B cell (primary cell): ENCODE data around the gene KIRREL3. TPM values are rescaled to one million over a fixed set of nuclear protein-coding genes. Genes with fewer than 3 reads are reported as not detected.

ENCODE experiments used
- ATAC-seq: fragments of 200-7000 bp; cut with Tn5 transposase; one replicate; pipeline ENCODE4 v1.10.0; 2021; ENCODE audit warnings: low read depth, mild to moderate bottlenecking, moderate number of reproducible peaks, moderate library complexity
- CTCF ChIA-PET: fragments of 350-600 bp; sonication (Branson Sonifier 250); formaldehyde crosslinking; loops from one replicate; lab custom pipeline; 2021; ENCODE audit warnings: antibody characterized with exemption, inconsistent platforms; lab: Charles Lee
- POLR2A ChIA-PET: fragments of 350-600 bp; sonication (Branson Sonifier 250); formaldehyde crosslinking; loops from one replicate; lab custom pipeline; 2021; ENCODE audit warnings: antibody characterized with exemption; lab: Charles Lee
- DNase-seq: peaks from one replicate; pipeline ENCODE4 v3.0.0; 2013
- H2AFZ ChIP-seq: 2 replicates; pipeline ENCODE4 v1.6.1; 2012; ENCODE audit warnings: mild to moderate bottlenecking, low read depth, low read length; ENCODE audit not compliant: insufficient read depth, poor library complexity, severe bottlenecking
- H3K27ac ChIP-seq, 2 donors: 1 replicate in 1 of 2; 2 replicates in 1 of 2; pipeline ENCODE4 v1.5.1; 2012 to 2013; ENCODE audit warnings: low read length in 2 of 2, mild to moderate bottlenecking in 2 of 2, moderate library complexity in 1 of 2
- H3K27me3 ChIP-seq, 4 experiments: fragments of 200-600 bp in 1 of 4; sonication (generic) in 1 of 4; replicated peaks in 1 of 4; 1 replicate in 2 of 4; 2 replicates in 2 of 4; pipeline versions ENCODE4 v1.6.1 to v1.7.0; 2013 to 2016; ENCODE audit warnings: low read length in 3 of 4, mild to moderate bottlenecking in 2 of 4, mixed read lengths in 1 of 4, moderate library complexity in 1 of 4; ENCODE audit not compliant: insufficient read depth in 4 of 4, control insufficient read depth in 3 of 4; ENCODE audit errors: control extremely low read depth in 1 of 4
- H3K36me3 ChIP-seq, 2 experiments: replicated peaks in 1 of 2; 1 replicate in 1 of 2; 2 replicates in 1 of 2; pipeline versions ENCODE4 v1.6.1 to v1.7.1; 2013; ENCODE audit warnings: low read length in 1 of 2; ENCODE audit not compliant: insufficient read depth in 2 of 2, control insufficient read depth in 1 of 2; ENCODE audit errors: control extremely low read depth in 1 of 2, extremely low read depth in 1 of 2
- H3K4me1 ChIP-seq, 2 donors: fragments of 200-600 bp in 1 of 2; sonication (generic) in 1 of 2; 1 replicate in 1 of 2; 2 replicates in 1 of 2; pipeline versions ENCODE4 v1.5.1 to v1.6.1; 2013 to 2017; ENCODE audit warnings: low read length in 2 of 2; ENCODE audit not compliant: control insufficient read depth in 2 of 2, insufficient read depth in 2 of 2
- H3K4me2 ChIP-seq: replicated peaks from 2 replicates; pipeline ENCODE3; 2012; ENCODE audit warnings: mild to moderate bottlenecking, low read depth, low read length; ENCODE audit not compliant: poor library complexity, severe bottlenecking
- H3K4me3 ChIP-seq, 5 experiments: fragments of 200-600 bp in 1 of 5; sonication (generic) in 1 of 5; 1 replicate in 3 of 5; 2 replicates in 2 of 5; pipeline versions ENCODE4 v1.5.1 to v1.7.0; 2011 to 2016; ENCODE audit warnings: low read length in 4 of 5, mild to moderate bottlenecking in 4 of 5, low read depth in 2 of 5, control low read depth in 1 of 5, moderate library complexity in 1 of 5; ENCODE audit not compliant: insufficient read depth in 1 of 5; ENCODE audit errors: control extremely low read depth in 1 of 5, extremely low read depth in 1 of 5
- H3K79me2 ChIP-seq: fragments of 200-600 bp; sonication (generic); one replicate; pipeline ENCODE4 v1.6.0; 2016; ENCODE audit warnings: low read length; ENCODE audit not compliant: control insufficient read depth, insufficient read depth
- H3K9ac ChIP-seq: fragments of 200-600 bp; sonication (generic); 2 replicates; pipeline ENCODE4 v1.6.1; 2017; ENCODE audit warnings: mild to moderate bottlenecking, low read length, moderate library complexity
- H3K9me3 ChIP-seq, 3 donors: one replicate each; pipeline versions ENCODE4 v1.6.1 to v1.7.1; 2013; ENCODE audit warnings: low read length in 2 of 3; ENCODE audit not compliant: control insufficient read depth in 2 of 3, insufficient read depth in 1 of 3; ENCODE audit errors: control extremely low read depth in 1 of 3
- H4K20me1 ChIP-seq: 2 replicates; pipeline ENCODE4 v1.6.0; 2012; ENCODE audit warnings: mild to moderate bottlenecking, low read length; ENCODE audit not compliant: insufficient read depth, control insufficient read depth, poor library complexity, severe bottlenecking
- H3K27ac Mint-ChIP-seq: one replicate; pipeline ENCODE4 v1.8.0; 2021; ENCODE audit warnings: mixed read lengths
- H3K27me3 Mint-ChIP-seq: one replicate; pipeline ENCODE4 v1.8.0; 2021; ENCODE audit warnings: mixed read lengths
- H3K4me1 Mint-ChIP-seq: one replicate; pipeline ENCODE4 v1.8.0; 2021; ENCODE audit warnings: mixed read lengths
- H3K4me3 Mint-ChIP-seq: one replicate; pipeline ENCODE4 v1.8.0; 2021; ENCODE audit warnings: mixed read lengths
- H3K9me3 Mint-ChIP-seq: one replicate; pipeline ENCODE4 v1.8.0; 2022; ENCODE audit warnings: mixed read lengths; ENCODE audit not compliant: insufficient read depth
- CTCF ChIP-seq: fragments of 200-600 bp; IDR thresholded peaks from one replicate; pipeline ENCODE4 v1.8.0; 2022; ENCODE audit warnings: antibody characterized with exemption, mild to moderate bottlenecking
- EZH2 ChIP-seq: IDR thresholded peaks from 2 replicates; pipeline ENCODE4 v1.6.1; 2012; ENCODE audit warnings: borderline replicate concordance, low read depth, mild to moderate bottlenecking, moderate library complexity, low read length; ENCODE audit not compliant: insufficient read depth, poor library complexity, severe bottlenecking
- WGBS: methylation state at CpG from one replicate; pipeline ENCODE4 v1.1.5; 2013; ENCODE audit warnings: missing lambda C conversion rate; ENCODE audit not compliant: insufficient coverage; 5-methylcytosine and 5-hydroxymethylcytosine counted together
- intact Hi-C: fragments of 100-400 bp; cut with micrococcal nuclease; formaldehyde crosslinking; loops from one replicate; pipeline ENCODE4 v1.10.0; 2022
- polyA plus RNA-seq: library from polyadenylated mRNA; depleted of rRNA; stranded (reverse); fragments of >200 nt; gene quantifications from 2 replicates; pipeline ENCODE4 v1.2.3, GENCODE V29; 2012
- total RNA-seq, 2 donors: library from RNA; stranded (reverse); fragments of 120-200 nt in 1 of 2; gene quantifications; 1 replicate in 1 of 2; 2 replicates in 1 of 2; pipeline versions ENCODE4 v1.2.3 to v1.2.4, GENCODE V29; 2013 to 2022

Gene KIRREL3
- total and polyA plus RNA-seq, 2 donors (not counting 1 experiment from before 2014, with no cell fraction given), result not detected

DNA sequence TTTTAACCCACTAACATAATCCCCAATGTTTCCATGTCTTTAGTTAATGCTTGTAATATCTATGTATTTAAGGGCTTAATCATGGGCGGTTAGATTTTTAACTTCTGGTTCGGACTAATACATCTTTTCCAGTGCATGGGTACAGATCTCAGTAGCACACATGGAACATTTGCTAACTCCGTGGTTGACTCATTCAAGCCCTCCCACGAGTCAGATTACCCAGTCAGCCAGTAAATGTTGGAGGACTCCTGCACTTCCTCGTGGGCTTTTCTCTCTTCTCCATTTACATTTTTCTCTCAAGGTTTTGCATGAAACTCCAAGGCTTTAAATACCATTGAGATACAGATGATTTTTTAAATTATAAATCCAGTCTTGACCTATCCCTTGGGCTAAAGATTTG lies 331.2 kb downstream of the KIRREL3 start:
- H3K4me1 Mint-ChIP-seq, result no peaks in the 10 kb centered on the region
- ATAC-seq, result no peak
- peaks cover 20% of the 10 kb centered on the region for H3K27me3 Mint-ChIP-seq
- no peak overlapping the region for H2AFZ ChIP-seq
- intact Hi-C loops, result no loop called here
- no peaks in the 10 kb centered on the region for H3K79me2 ChIP-seq
- H3K36me3 ChIP-seq, result no peaks in the 10 kb centered on the region
- no peak overlapping the region for H3K4me2 ChIP-seq
- H3K27ac ChIP-seq, result no peak overlapping the region
- no peak for TF ChIP-seq EZH2
- no peak for TF ChIP-seq CTCF
- H3K27me3 ChIP-seq, result peaks cover 0 to 4% (median 0%) of the 10 kb centered on the region in 4 experiments
- H3K9me3 ChIP-seq, result no peaks in the 10 kb centered on the region
- ChIA-PET CTCF (no interaction called here), POLR2A (no interaction called here)
- H3K4me1 ChIP-seq, result no peaks in the 10 kb centered on the region
- no peak overlapping the region for H3K4me3 Mint-ChIP-seq
- 50% methylated on average over 4 of the region's 5 CpGs for WGBS
- DNase-seq, result no peak
- H3K27ac Mint-ChIP-seq, result no peak overlapping the region
- H3K4me3 ChIP-seq, result no peak overlapping the region
- no peaks in the 10 kb centered on the region for H4K20me1 ChIP-seq
- H3K9me3 Mint-ChIP-seq, result no peaks in the 10 kb centered on the region
- no peak overlapping the region for H3K9ac ChIP-seq

- no peak overlapping the region for H3K4me3 ChIP-seq
- no peak overlapping the region for H2AFZ ChIP-seq
- no peaks in the 10 kb centered on the region for H4K20me1 ChIP-seq
- WGBS, result no CpG with 5 or more reads among the region's 2 CpGs
- Mint-ChIP-seq H3K9me3 (no peaks in the 10 kb centered on the region), H3K27ac (no peak overlapping the region), H3K27me3 (peaks cover 11% of the 10 kb centered on the region), H3K4me1 (no peaks in the 10 kb centered on the region), H3K4me3 (no peak overlapping the region)
- H3K27ac ChIP-seq, result no peak overlapping the region
- H3K9ac ChIP-seq, result no peak overlapping the region
- ATAC-seq (no peak), DNase-seq (no peak)
- TF ChIP-seq CTCF, result no peak
- no peak for TF ChIP-seq EZH2
- ChIA-PET POLR2A (no interaction called here), CTCF (no interaction called here)
- intact Hi-C loops, result no loop called here
- H3K36me3 ChIP-seq, result no peaks in the 10 kb centered on the region
- no peaks in the 10 kb centered on the region for H3K4me1 ChIP-seq
- H3K4me2 ChIP-seq, result no peak overlapping the region
- no peaks in the 10 kb centered on the region for H3K27me3 ChIP-seq
- H3K79me2 ChIP-seq, result no peaks in the 10 kb centered on the region
- H3K9me3 ChIP-seq, result no peaks in the 10 kb centered on the region
Observed at GRCh38 chr11:126664643-126665042, 335.9 kb downstream of the KIRREL3 start.
